ENCODE data around the gene IDH3G.
"Not testable (repeated sequence)": the region's sequence is repeated elsewhere in the genome, so short reads cannot be mapped to it uniquely, and the experiment has no call there.

The IDH3G gene

DNA sequence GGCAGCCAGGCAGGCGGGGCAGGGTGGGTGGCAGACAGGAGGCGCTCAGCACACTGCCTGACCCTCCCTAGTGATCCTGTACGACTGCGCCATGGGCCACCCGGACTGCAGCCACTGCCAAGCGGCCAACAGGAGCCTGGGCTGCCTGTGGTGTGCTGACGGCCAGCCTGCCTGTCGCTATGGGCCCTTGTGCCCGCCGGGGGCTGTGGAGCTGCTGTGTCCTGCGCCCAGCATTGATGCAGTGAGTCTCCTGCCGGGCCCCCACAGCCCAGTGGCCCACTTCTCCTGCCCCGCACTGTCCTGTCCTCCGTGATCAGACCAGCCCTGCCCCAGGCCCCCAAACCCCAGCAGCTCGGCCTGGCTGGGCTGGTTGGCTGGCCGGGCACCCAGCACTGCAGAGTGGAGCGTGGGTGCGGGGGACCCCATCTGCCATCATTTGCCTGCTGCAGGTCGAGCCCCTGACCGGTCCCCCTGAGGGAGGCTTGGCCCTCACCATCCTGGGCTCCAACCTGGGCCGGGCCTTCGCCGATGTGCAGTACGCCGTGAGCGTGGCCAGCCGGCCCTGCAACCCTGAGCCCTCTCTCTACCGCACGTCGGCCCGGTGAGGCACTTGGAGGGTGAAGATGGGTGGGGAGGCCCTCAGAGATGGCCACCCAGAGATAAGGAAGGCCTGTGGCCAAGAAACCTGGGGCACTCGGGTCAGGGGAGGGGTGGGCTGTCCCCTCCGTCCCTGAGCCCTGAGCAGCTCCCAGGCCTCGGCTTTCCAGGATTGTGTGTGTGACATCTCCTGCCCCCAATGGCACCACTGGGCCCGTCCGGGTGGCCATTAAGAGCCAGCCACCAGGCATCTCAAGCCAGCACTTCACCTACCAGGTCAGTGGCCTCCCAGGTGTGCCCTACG is 22.5 kb downstream of the IDH3G start:
- DNase-seq, result no peak

DNA sequence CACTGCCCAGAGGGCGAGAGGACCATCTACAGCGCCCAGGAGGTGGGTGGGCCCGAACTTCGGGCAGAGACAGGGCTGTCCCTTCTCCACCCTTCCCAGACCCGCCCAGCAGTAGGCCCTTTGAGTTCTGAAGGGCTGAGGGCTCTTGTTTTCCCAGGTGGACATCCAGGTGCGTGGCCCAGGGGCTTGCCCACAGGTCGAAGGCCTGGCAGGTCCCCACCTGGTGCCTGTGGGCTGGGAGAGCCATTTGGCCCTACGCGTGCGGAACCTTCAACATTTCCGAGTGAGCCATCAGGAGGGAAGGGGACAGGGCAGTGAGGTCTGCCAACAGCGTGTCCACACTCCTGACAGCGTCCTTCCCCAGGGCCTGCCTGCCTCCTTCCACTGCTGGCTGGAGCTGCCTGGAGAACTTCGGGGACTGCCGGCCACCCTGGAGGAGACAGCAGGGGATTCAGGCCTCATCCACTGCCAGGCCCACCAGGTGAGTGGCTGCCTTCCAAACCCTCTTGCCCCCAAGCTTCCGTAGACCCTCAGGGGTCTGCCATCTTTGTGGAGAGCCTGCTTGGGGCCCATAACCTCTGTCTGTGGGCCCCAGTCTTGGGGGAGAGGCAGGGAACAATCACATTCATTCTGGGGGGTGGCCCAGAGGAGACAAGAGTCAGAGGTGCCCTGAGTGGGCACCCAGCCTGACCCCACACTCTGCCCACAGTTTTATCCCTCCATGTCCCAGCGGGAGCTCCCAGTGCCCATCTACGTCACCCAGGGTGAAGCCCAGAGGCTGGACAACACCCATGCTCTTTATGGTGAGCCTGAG is 23.4 kb downstream of the IDH3G start:
- no peak for DNase-seq

DNA sequence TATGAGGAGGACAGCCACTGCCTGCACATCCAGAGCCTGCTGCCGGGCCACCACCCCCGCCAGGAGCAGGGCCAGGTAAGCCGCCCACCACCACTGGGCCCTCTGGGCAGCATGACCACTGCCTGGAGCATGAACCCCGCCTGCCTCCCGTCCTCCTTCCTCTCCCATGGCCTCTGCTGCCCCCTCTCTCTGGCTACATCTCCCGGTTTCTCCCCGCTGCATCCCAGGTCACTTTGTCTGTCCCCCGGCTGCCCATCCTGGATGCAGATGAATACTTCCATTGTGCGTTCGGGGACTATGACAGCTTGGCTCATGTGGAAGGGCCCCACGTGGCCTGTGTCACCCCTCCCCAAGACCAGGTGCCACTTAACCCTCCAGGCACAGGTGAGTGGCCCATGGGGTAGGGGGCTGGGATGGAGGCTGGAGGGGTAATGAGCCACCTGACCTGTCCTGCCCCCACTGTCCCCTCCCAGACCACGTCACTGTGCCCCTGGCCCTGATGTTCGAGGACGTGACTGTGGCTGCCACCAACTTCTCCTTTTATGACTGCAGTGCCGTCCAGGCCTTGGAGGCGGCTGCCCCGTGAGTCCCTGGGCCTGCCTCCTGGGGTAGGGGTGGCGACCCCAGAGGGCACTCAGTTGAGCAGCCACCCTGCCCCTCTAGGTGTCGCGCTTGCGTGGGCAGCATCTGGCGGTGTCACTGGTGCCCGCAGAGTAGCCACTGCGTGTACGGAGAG is 24.1 kb downstream of the IDH3G start:
- DNase-seq, result no peak

DNA sequence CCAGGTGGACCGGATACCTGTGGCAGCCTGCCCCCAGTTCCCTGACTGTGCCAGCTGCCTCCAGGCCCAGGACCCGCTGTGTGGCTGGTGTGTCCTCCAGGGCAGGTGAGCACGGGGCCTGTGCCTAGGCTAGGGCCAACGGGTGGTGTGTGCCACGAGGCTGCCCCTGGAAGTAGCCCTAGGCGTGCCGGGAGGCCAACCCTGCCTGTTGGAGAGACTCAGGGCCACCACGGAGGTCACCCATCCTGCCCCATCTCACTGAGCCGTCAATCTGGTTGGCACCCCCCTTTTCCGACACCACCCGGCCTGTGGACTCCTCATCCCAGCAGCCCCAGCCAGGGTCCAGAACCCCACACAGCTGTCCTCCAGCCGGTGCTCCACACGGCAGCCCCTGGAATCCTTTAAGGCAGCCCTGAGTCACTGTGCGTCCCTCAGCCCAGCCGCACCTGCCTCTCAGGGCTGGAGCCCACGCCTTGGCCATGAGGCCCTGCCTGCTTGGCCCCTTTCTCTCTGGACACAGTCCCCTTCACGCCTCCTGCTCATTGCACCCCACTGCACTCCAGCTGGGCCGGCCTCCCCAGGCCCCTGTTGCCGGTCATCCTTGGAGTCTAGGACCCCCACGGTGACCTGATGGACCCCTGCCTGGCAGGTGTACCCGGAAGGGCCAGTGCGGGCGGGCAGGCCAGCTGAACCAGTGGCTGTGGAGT is 24.9 kb downstream of the IDH3G start:
- DNase-seq, result no peak

DNA sequence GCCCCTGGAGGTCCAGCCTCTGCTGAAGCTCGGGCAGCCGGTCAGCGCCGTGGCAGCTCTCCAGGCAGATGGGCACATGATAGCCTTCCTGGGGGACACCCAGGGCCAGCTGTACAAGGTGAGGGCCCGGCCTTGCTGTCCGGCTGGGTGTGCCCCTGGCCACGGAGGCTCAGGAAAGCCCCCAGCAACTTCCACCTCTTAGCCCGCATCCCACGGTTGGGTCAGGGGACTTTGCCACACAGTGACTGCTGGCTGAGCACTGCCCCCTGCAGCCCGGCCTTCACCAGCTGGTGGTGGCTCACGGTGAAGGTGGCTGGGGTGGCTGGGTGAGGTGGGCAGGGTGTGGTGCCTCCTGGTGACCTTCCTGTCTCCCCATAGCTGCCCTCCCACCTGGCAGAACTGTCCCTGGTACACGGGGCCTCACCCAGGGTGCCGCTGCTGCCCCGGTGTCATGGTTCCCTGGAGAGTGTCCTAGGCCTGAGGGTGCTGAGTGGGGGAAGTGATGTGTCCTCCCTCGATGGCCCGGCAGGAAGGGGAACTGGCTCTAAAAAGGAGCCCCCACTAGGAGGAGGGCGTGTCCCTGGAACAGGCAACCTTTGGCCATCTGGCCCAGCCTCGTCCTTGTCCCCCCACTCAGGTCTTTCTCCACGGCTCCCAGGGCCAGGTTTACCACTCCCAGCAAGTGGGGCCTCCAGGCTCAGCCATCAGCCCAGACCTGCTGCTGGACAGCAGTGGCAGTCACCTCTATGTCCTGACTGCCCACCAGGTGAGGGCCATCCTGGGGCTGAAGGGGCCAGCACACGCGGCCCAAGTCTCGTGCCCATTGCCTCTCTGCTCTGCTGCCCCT is 25.6 kb downstream of the IDH3G start:
- DNase-seq, result no peak

DNA sequence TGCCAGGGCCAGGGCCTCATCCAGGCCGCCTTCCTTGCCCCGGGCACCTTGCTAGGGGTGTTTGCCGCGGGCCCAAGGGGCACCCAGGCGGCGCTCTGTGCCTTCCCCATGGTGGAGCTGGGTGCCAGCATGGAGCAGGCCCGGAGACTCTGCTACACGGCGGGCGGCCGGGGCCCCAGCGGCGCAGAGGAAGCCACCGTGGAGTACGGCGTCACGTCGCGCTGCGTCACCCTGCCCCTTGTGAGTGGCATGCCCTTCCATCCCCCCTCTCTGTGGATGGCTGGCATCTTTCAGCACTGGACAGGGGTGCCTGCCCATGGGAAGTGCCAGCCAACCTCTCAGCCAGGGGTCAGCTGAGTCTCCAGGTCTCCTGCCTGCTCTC is 26.5 kb downstream of the IDH3G start:
- DNase-seq, result no peak

DNA sequence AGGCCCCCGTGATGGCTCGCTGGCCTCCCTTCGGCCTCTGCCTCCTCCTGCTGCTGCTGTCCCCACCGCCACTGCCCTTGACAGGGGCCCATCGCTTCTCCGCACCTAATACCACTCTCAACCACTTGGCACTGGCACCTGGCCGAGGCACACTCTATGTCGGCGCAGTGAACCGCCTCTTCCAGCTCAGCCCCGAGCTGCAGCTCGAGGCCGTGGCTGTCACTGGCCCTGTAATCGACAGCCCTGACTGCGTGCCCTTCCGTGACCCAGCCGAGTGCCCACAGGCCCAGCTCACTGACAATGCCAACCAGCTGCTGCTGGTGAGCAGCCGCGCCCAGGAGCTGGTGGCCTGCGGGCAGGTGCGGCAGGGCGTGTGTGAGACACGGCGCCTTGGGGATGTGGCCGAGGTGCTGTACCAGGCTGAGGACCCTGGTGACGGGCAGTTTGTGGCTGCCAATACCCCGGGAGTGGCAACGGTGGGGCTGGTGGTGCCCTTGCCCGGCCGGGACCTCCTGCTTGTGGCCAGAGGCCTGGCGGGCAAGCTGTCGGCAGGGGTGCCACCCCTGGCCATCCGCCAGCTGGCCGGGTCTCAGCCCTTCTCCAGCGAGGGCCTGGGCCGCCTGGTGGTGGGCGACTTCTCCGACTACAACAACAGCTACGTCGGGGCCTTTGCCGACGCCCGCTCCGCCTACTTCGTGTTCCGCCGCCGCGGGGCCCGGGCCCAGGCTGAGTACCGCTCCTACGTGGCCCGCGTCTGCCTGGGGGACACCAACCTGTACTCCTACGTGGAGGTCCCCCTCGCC is 27.1 kb downstream of the IDH3G start:
- DNase-seq, result no peak

DNA sequence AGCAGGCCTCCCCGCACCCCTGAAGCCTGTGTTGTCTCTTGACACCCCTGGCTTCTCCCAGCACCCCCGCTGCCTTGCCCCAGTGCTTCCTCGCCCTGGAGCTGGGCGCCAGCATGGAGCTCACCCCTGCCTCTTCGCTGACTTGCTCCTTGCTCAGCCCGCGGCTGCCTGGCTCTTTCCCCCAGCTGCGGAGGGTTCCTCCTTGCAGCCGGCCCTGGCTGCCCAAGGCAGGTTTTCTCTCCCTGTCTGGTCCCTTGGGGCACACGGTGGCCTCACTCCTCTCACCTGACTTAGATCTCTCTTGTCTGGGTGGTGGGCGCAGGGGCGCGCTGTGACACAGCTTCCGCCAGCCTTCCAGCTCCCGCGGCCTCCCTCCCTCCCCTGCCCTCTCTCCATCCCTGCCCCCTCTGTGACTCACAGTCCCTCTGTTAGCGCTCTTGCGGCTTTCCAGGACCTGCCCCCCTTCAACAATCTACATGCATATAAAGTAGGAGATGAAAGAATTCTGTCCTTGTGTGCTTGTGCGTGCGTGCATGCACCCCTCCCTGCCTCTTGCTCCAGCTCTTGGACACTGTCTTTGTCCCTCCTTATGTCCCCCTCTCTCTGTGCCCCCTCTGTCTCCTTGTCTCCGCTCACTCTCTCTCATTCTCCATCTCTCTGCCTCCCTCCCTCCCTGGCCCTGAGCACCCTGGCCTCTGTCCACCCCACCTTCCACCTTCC is 27.9 kb downstream of the IDH3G start:
- no peak for DNase-seq

DNA sequence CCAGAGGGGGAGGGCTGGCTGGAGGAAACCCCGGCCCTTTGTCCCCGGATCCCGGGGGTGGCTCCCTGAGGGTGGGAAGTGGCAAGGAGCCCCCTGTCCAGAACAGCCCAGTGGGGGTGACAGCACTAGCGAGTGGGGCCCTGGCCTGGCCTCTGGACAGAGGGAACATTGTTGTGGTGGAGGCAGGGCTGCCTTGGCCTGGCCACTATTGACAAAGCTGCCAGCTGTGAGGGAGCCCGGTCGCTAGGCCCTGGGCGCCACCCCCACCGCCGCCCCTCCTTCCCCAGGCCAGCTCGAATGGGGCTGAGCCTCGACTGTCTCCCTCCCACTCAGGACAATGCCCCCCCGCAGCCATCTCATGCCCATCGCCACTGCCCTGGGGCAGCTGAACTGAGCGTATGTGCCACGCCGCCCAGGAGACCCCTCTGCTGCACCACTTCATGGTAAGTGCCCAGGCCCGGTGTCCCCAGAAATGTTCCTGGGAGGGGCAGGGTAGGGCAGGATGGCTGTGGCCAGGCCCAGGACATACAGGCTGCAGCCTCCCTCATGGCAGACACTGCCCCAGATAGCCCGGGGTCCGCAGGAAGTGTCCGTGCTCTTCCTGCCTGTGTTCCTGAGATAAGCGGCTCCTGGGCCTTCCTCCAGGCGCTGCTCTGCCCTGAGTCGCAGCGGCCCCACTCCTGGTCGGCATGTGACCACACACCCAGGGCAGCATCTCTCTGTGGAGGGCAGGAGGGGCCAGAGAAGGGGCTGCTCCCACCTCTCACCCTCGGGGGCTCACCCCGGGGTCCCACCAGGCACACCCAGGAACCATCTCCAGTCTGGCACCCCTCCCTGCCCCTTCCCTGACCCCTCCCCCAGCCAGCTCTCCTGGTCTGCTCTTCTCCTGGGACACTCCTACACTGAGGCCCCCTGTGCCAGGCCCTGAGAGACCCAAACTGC is 28.8 kb downstream of the IDH3G start:
- no peak for DNase-seq

DNA sequence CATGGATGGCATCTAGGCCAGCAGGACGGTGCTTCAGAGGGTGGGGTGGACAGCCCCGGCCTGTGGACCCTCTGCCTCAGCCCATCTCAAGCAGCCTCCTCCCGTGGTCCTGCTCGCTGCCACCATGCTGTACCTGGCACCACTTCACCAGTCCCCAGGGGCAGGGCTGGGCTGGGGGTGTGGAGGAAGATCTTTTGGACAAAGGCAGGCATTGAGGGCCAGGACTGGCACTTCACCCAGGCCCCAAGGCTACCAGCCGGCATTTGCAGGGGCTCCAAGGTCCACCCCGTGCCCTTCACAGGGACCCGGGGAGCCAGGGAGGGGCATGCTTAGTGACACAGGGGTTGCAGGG is 29.4 kb downstream of the IDH3G start:
- DNase-seq, result no peak

DNA sequence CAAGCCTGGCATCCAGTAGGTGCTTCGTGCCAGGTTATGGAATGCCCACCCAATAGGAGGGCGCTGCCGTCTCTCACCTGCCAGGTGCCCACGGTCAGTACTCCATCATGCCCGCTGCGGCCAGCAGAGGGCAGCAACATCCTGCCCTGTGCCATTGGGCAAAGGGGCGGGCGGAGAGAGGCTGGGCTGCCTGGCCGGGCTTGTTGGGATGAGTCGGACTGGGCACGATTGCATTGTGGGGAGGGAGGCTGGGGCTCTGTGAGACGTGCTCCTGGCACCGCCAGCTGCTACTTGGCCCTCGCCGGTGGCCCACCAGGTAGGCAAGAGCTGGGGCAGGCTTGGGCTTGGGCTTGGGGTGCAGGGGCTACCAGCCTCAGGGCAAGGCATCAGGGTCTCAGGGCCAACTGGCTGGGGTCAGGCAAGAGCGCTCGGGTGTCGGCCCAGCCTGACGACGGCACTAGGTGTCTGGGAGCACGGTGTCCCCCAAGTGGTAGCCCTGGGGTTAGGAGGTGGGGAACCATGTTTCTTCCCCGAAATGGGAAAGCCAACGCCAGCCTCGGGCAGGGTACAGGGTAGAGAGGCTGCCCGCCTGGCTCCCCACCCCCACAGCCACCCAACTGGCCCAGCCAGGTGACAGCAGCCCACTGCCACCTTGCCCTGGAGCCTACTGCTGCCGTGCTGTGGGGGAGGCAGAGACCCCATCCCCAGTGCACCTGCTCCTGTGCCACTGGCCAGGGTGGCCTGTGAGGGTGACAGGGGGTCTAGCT is 30.0 kb downstream of the IDH3G start, which contains the start of gene PLXNB3:
Gene PLXNB3, plus strand, starts transcription at position 261 of the 767 bp plus-strand sequence. CDS start 1,287 bp downstream, outside the sequence.
- DNase-seq, result peak; percentile 68

DNA sequence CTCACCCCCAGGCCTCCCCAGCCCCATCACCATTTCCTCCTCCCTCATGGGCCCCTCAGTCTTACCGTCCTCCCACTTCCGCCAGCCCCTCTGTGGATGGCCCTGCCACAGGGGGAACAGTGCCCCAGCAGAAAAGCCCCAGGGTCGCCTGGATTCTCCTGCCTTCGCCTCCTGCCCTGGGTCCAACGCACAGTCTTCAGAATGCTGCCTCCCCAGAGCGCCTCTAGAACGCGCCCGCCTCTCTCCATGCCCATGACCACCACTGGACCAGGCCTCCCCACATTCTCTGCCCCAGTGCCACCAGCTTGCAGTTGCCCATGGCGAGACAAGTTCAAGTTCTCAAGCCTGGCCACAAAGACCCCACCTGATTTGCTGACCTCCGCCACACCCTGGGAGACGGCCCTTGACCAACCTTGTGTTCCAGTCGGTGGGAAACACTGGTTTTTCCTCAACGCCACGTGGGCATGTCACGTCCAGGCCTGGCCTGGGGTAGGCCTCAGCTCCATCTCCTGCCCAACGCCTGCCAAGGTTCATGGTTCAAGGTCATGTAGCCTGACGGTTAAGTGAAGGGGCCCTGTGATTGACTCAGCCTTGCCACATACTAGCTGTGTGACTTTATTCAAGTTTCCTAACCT is 30.8 kb downstream of the IDH3G start:
- DNase-seq, result no peak

DNA sequence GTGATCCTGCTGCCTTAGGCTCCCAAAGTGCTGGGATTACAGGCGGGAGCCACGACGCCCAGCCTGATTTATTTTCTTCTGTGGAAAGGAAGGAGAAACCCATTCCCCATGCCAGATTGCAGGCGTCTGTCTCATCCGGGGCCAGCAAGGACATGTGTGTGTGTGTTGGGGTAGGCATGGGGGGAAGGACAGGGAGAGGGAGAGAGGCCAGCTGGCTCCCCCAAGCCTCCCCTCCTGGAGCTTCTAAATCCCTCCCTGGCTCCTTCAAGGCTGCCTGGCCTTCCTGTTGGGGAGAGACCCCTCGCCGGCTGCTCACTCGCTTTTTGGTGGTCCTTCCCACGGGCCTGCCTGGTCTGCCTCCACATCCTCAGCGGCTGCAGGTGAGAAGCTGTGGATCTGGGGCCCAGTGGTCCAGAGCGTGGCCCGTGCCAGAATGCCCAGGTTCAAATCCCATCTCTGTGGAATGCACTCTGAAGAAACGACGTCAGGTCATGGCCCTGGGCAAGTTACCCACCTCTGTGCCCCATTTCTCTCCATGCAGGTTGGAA is 31.5 kb downstream of the IDH3G start:
- no peak for DNase-seq

DNA sequence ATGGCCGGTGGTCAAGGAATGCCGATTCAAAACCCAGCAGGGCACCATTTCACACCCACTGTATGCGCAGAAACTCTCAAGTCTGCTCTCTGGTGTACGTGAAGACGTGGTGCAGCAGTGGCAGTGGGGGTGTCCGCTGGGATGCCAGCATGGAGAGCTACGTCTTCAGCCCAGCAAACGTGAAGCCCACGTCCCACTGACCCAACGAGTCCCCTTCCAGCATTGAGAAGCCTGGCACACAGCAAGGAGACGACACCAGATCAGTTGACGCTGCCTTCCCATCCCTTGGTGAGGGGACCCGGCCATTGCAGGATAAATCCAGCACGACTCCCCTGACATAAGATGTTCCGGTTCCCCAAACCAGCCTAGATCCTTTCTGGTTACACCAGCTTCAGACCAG is 32.3 kb downstream of the IDH3G start:
- DNase-seq, result no peak

DNA sequence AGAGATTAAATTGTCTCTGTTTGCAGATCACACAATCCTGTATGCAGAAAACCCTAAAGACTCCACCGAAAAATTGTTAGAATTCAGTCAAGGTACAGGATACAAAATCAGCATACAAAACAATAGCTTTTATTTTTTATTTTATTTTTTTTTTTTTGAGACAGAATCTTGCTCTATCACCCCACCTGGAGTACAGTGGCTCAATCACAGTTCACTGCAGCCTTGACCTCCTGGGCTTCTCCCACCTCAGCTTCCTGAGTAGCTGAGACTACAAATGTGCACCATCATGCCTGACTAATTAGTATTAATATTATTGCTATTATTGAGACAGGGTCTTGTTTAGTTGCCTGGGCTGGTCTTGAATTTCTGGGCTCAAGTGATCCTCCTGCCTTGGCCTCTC is 39.0 kb downstream of the IDH3G start:
- no peak for DNase-seq

DNA sequence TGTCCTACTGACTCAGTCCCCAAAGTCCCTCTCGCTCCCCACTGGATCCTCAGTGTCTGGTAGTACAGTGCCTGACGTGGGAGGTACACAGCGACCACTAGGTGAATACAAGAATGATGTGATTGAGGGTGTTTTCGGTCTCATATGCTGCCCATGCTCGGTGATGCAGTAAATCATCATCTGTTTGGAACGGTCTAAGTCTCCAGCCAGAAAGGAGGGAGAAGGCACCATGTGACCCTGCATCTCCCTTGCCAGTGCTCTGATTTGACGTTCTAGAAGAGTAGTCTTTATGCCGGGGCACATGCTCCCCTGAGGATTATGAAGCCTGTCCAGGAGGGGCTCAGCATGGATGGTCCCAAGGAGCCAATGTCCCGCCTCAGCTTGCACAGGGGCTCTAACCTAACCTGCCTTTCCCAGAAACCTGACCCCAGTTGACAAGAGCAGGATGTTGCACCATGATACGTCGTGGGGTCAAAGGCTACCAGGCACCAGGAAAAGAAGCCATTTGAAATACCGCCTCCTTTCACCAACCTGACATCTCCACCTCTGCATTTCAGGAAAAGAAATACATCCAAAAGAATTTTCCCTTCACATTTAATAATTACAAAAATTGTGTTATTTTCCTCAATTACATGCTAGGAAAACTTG is 43.9 kb downstream of the IDH3G start:
- no peak for DNase-seq

DNA sequence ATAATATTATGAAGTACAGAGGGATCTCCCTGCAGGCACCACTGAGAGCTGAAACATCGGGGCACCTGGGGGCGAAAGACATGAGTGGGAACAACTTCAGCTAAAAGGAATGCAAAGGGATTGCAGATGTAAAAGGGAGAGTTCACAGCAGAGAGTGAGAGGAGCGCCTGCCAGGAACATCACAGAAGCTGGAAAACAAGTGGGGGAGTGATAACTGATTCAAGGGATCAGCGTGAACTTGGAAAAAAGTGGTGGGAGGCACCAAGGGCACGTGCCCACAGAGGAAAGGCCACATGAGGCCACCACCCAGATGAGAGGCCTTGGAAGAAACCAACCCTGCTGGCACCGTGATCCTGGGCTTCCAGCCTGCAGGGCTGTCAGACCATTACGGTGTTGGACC is 45.2 kb downstream of the IDH3G start:
- DNase-seq, result not testable (repeated sequence)

Data from COR-L47 (cell line).